Endothelial cell (in vitro differentiated cells): ENCODE measurements around the gene BAZ1A. TPM values are rescaled to one million over a fixed set of nuclear protein-coding genes. Genes with fewer than 3 reads are reported as not detected.

Experiments used
- DNase-seq: peaks from one replicate; pipeline ENCODE4 v3.0.0; 2021; ENCODE audit warnings: low spot score
- H3K27ac Mint-ChIP-seq: one replicate; pipeline ENCODE4 v1.8.0; 2021; ENCODE audit warnings: mixed read lengths, inconsistent platforms; ENCODE audit not compliant: unreplicated experiment
- H3K27me3 Mint-ChIP-seq: one replicate; pipeline ENCODE4 v1.8.0; 2021; ENCODE audit warnings: mild to moderate bottlenecking, moderate library complexity, mixed read lengths, inconsistent platforms; ENCODE audit not compliant: unreplicated experiment
- H3K36me3 Mint-ChIP-seq: one replicate; pipeline ENCODE4 v1.8.0; 2021; ENCODE audit warnings: mild to moderate bottlenecking, low read depth, mixed read lengths, inconsistent platforms; ENCODE audit not compliant: unreplicated experiment
- H3K4me1 Mint-ChIP-seq: one replicate; pipeline ENCODE4 v1.8.0; 2021; ENCODE audit warnings: mild to moderate bottlenecking, mixed read lengths, inconsistent platforms; ENCODE audit not compliant: unreplicated experiment
- H3K4me3 Mint-ChIP-seq: one replicate; pipeline ENCODE4 v1.8.0; 2021; ENCODE audit warnings: mild to moderate bottlenecking, mixed read lengths, inconsistent platforms; ENCODE audit not compliant: unreplicated experiment
- H3K9me3 Mint-ChIP-seq: one replicate; pipeline ENCODE4 v1.8.0; 2021; ENCODE audit warnings: mixed read lengths, inconsistent platforms; ENCODE audit not compliant: unreplicated experiment
- CTCF ChIP-seq: fragments of 200-600 bp; sonication (generic); IDR thresholded peaks from one replicate; pipeline ENCODE4 v1.5.0; 2021; ENCODE audit warnings: antibody characterized with exemption; ENCODE audit not compliant: unreplicated experiment
- total RNA-seq: library from RNA; stranded (reverse); fragmentation: NEBNext Ultra II Directional; extraction: Animal tissue kit (Norgen Biotek cat#: 25700); gene quantifications from one replicate; pipeline ENCODE4 v1.2.1, GENCODE V29; 2021; ENCODE audit not compliant: unreplicated experiment

Gene BAZ1A
- total RNA-seq, 1 donor from 2014 or later, result 27.2 TPM

- Mint-ChIP-seq H3K36me3 (peaks cover 4% of the 10 kb centered on the region), H3K27ac (peak overlapping the region; percentile 92), H3K4me1 (peaks cover 12% of the 10 kb centered on the region), H3K27me3 (peaks cover 9% of the 10 kb centered on the region), H3K9me3 (no peaks in the 10 kb centered on the region), H3K4me3 (peak overlapping the region; percentile 97)
- DNase-seq, result no peak
- no peak for TF ChIP-seq CTCF
These were observed 2.2 kb downstream of the BAZ1A start for GRCh38 chr14:34872822-34873588.

- no peaks in the 10 kb centered on the region for H3K4me1 Mint-ChIP-seq
- peak overlapping the region; percentile 59 for H3K27ac Mint-ChIP-seq
- no peak for TF ChIP-seq CTCF
- DNase-seq, result no peak
- H3K4me3 Mint-ChIP-seq, result no peak overlapping the region
- peaks cover under 1% of the 10 kb centered on the region for H3K27me3 Mint-ChIP-seq
- peaks cover 4% of the 10 kb centered on the region for H3K36me3 Mint-ChIP-seq
- H3K9me3 Mint-ChIP-seq, result no peaks in the 10 kb centered on the region
These were observed 8.0 kb downstream of the BAZ1A start for GRCh38 chr14:34867199-34867598.

GRCh38 chr14:34865889-34866574 is 9.1 kb downstream of the BAZ1A start:
- Mint-ChIP-seq H3K27ac (no peak overlapping the region), H3K27me3 (no peaks in the 10 kb centered on the region), H3K9me3 (no peaks in the 10 kb centered on the region), H3K36me3 (peaks cover 4% of the 10 kb centered on the region), H3K4me3 (no peak overlapping the region), H3K4me1 (no peaks in the 10 kb centered on the region)
- no peak for DNase-seq
- no peak for TF ChIP-seq CTCF

- no peak for DNase-seq
- Mint-ChIP-seq H3K4me3 (no peak overlapping the region), H3K4me1 (no peaks in the 10 kb centered on the region), H3K27ac (no peak overlapping the region), H3K27me3 (peaks cover 1% of the 10 kb centered on the region), H3K36me3 (peaks cover 4% of the 10 kb centered on the region), H3K9me3 (no peaks in the 10 kb centered on the region)
- no peak for TF ChIP-seq CTCF
These were observed 11.3 kb downstream of the BAZ1A start for GRCh38 chr14:34863844-34864243.

- no peaks in the 10 kb centered on the region for H3K9me3 Mint-ChIP-seq
- TF ChIP-seq CTCF, result no peak
- DNase-seq, result no peak
These were observed 16.4 kb downstream of the BAZ1A start for GRCh38 chr14:34858765-34859164.

More at GRCh38 chr14:34858765-34859164, 16.4 kb downstream of the BAZ1A start:
- H3K4me3 Mint-ChIP-seq, result no peak overlapping the region
- H3K36me3 Mint-ChIP-seq, result peaks cover 8% of the 10 kb centered on the region
- H3K27me3 Mint-ChIP-seq, result peaks cover 1% of the 10 kb centered on the region
- H3K27ac Mint-ChIP-seq, result no peak overlapping the region
- no peaks in the 10 kb centered on the region for H3K4me1 Mint-ChIP-seq
